Mesodermal cell (in vitro differentiated cells): ENCODE results near the gene C1QTNF7.

Experiments
- H3K27ac ChIP-seq: 2 replicates; pipeline ENCODE4 v1.7.0; 2013; ENCODE audit warnings: mild to moderate bottlenecking, low read depth, low read length, moderate library complexity; ENCODE audit not compliant: severe bottlenecking
- H3K36me3 ChIP-seq: 2 replicates; pipeline ENCODE4 v1.7.1; 2013; ENCODE audit warnings: mild to moderate bottlenecking, low read length, moderate library complexity; ENCODE audit not compliant: control insufficient read depth, insufficient read depth
- H3K4me1 ChIP-seq: one replicate; pipeline ENCODE4 v1.7.1; 2013; ENCODE audit warnings: mild to moderate bottlenecking, low read length; ENCODE audit not compliant: insufficient read depth, control insufficient read depth, poor library complexity, severe bottlenecking
- H3K4me3 ChIP-seq: 2 replicates; pipeline ENCODE4 v1.7.0; 2013; ENCODE audit warnings: low read length, control low read depth, mild to moderate bottlenecking; ENCODE audit not compliant: insufficient read depth, poor library complexity, severe bottlenecking; ENCODE audit errors: extremely low read depth
- H3K9me3 ChIP-seq: 2 replicates; pipeline ENCODE4 v1.7.1; 2013; ENCODE audit warnings: mild to moderate bottlenecking, low read length, moderate library complexity; ENCODE audit not compliant: control insufficient read depth
- WGBS, 2 experiments: methylation state at CpG; one replicate each; pipeline ENCODE4 v1.1.5; 2013; ENCODE audit warnings: missing lambda C conversion rate in 2 of 2; ENCODE audit not compliant: insufficient coverage in 2 of 2; 5-methylcytosine and 5-hydroxymethylcytosine counted together

C1QTNF7 gene

DNA sequence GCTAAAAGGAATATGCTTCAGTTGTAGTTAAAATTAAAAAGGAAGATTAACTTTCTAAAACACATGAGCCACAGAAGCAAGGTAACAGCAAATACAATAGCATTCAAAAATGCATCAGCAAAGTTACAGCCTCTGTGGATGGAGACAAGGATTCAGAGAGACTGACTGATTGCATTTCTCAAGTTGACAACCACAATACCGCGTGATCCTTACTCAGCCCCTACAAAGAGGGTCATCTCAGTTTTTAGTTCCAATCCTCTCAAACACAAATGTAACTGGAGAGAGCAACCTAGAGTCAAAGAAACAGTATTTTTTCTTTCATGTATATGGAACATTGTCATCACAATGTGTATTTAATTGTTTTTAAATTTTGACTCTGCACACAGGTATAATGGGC lies 14.2 kb upstream of the C1QTNF7 start:
- Histone ChIP-seq H3K27ac (no peak overlapping the region), H3K9me3 (no peaks in the 10 kb centered on the region), H3K4me3 (no peak overlapping the region), H3K4me1 (peaks cover 8% of the 10 kb centered on the region), H3K36me3 (no peaks in the 10 kb centered on the region)
- WGBS, 2 experiments, result 100% methylated on average over 2 of the region's 2 CpGs

DNA sequence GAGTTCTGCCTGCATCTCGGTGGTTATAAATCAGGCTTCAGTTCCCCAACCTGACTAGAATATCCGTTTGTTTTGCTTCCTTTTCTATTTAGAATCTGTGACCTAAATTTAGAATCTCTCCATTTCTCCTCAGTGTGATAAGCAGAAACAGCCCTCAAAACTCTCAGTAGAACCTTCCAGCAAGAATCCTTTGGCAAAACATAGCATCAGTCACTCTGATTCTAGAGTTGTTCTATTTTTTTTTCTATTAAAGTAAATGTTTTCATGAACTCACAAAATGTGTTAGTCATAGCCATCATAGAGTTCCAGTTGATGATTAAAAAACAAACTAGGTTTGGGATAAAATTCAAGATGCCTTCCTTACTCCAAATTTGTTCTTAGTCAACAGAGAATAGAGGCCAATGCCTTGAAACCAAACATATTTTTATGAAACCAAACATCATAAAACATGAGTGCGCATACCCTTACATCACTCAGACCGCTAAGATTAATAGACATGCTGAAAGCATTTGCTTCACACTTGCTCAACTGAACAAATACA lies 13.2 kb upstream of the C1QTNF7 start:
- Histone ChIP-seq H3K4me3 (no peak overlapping the region), H3K4me1 (peaks cover 8% of the 10 kb centered on the region), H3K36me3 (no peaks in the 10 kb centered on the region), H3K9me3 (no peaks in the 10 kb centered on the region), H3K27ac (no peak overlapping the region)
- 93 to 100% methylated on average over 3 to 4 of the region's 4 CpGs for WGBS, 2 experiments

DNA sequence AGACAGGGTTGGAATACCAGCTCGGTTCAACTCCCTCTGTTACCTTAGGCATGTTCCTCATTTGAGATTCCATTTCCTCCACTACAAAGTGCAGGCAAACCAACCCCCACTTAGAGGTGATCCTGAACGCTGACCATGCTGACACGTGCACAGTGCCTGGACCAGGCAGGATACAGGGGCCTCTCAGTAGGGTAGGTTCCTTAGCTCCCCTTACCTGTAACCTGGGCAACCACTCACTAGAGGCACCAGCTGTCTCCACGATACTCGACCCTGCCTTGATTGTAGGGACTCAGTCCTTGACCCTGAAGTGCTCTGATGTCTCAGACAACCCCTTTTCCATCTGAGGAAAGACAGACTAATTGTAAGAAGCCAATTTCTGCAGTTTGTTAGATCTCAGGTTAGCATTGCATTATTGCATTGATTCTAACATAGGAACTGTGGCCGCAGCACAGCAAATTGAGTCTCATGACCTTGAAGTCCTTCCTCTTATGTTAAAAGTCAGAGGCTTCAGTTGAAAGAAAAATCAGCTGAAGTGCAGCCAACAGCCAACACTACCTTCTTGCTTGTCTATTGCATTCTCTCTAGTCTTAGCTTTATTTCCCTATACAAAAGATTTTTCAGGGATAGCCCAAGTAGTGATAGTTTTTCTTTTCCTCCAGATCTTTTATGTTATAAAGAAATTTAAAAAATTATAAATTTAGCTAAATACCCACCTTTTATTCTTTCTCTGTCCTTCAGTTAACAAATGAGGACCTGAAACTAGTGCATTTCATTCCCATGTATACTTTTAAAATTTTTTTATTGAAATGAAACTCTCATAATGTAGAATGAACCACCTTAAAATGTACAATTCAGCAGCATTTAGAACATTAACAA lies 11.2 kb upstream of the C1QTNF7 start:
- Histone ChIP-seq H3K4me1 (peaks cover 14% of the 10 kb centered on the region), H3K36me3 (no peaks in the 10 kb centered on the region), H3K9me3 (no peaks in the 10 kb centered on the region), H3K4me3 (no peak overlapping the region), H3K27ac (no peak overlapping the region)
- 88 to 89% methylated on average over 3 to 6 of the region's 6 CpGs for WGBS, 2 experiments

DNA sequence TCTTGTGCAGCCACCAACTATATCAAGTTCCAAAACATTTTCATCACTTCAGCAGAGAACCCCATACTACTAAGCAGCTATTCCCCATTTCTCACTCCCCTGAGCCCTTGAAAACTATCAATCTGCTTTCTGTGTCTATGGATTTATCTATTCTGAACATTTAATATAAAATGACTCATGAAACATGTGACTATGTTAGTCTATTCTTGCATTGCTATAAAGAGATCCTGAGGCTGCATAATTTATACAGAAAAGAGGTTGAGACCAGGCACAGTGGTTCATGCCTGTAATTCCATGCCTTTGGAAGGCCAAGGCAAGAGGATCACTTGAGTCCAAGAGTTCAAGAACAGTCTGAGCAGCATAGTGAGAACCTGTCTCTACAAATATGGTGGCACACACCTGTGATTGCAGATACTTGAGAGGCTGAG lies 10.6 kb upstream of the C1QTNF7 start:
- H3K9me3 ChIP-seq, result no peaks in the 10 kb centered on the region
- H3K4me1 ChIP-seq, result peaks cover 14% of the 10 kb centered on the region
- H3K27ac ChIP-seq, result no peak overlapping the region
- no peaks in the 10 kb centered on the region for H3K36me3 ChIP-seq
- H3K4me3 ChIP-seq, result no peak overlapping the region

DNA sequence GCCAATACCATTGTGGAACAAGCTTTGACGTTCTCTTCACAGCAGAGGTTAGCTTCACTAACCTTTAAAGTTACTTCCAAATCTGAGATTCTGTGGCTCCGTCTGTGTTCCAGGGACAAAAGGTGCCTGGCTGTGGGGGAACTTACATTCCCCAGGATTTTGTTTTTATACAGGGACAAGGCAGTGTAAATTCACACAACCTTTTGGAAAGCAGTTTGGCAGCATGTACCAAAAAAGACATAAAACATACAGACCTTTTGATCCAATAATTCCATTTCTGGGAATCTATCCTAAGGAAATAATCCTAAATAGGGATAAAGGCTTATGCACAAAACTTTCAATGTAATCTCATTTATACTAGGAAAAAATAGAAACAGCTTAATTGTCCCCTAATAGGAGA lies 8.9 kb upstream of the C1QTNF7 start:
- peaks cover 14% of the 10 kb centered on the region for H3K4me1 ChIP-seq
- H3K27ac ChIP-seq, result no peak overlapping the region
- H3K36me3 ChIP-seq, result no peaks in the 10 kb centered on the region
- WGBS, 2 experiments, result 89% methylated on average over 2 of the region's 2 CpGs; no CpG with 5 or more reads in 1 of the 2 experiments
- no peaks in the 10 kb centered on the region for H3K9me3 ChIP-seq
- no peak overlapping the region for H3K4me3 ChIP-seq

DNA sequence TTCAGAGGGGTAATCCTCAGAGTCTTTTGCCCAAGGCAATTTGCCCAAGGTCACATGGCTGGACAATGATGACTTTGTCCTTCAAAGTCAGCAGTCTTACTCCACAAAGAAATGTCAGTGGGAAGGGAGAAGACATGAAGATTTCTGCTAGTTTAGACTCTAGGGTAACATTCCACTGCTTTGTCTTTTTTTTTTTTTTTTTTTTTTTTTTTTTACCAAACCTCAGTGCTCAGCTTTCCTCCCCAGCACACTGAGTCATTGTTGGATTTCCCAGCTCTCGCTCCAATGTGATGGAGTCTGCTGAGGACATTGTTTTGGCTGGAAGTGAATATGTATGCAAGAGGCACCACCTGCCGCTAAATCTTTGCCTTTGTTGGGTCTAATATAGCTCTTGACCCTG lies 7.2 kb upstream of the C1QTNF7 start:
- Histone ChIP-seq H3K4me1 (peaks cover 14% of the 10 kb centered on the region), H3K9me3 (no peaks in the 10 kb centered on the region), H3K36me3 (no peaks in the 10 kb centered on the region), H3K27ac (no peak overlapping the region), H3K4me3 (no peak overlapping the region)
- 63% methylated on average over 1 of the region's 2 CpGs; no CpG with 5 or more reads in 1 of the 2 experiments for WGBS, 2 experiments

DNA sequence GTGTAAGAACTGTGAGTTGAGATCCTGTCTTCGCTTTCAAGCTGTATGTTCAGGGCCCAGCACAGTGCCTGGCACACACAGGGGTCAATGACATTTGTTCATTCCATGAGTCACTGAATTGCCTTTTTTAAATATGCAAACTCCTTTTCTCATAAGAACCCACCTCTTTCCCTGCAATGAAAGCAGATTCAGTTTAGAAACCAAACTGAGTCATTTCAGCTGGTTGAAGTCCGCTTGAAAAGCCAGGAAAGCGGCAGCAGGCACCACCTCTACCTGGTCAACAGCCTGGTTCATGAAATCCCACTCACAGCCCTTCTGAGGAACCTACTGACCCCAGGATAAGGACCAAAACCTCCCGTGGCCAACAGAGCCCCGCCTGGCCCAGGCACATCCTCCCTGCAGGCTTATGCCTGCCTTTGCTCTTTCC lies 4.5 kb upstream of the C1QTNF7 start:
- Histone ChIP-seq H3K36me3 (no peaks in the 10 kb centered on the region), H3K4me3 (no peak overlapping the region), H3K4me1 (peaks cover 14% of the 10 kb centered on the region), H3K9me3 (no peaks in the 10 kb centered on the region), H3K27ac (no peak overlapping the region)
- 90 to 92% methylated on average over 5 of the region's 5 CpGs for WGBS, 2 experiments

DNA sequence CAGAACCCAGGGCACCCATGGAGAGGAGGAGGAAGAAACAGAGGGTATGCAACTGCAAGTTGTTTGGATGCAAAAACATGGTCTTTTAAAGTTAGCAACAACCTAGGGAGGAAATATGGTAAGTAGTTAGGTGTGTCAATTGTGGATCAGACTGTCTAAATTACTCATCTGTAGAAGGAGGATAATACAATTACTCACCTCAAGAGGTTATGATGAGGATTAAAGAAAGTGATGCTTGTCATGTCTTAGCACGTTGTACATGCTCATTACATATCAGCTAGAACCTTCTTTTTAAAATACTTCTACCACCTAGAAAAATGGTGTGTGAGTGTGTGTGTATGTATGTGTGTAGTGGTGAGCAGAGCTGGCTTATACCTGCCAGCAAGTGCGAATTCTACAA lies 2.3 kb upstream of the C1QTNF7 start:
- H3K27ac ChIP-seq, result no peak overlapping the region

DNA sequence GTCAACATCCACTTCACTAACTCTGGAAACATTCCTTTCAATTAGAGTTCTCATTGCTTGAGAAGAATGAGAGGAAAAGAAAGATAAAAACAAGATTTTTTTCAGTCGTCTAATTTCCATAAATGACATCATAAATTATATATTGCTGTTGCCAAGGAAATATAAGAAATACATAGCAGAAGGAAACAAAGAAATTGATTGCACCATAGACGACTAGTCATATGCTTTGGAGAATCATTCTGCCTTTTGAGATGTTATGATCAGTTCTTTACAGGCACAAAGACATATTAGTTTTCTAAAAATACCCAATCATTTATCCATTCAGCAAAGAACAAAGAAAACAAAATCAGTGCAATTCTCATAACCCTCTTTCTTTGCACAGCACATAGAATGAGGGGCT lies 672 bp upstream of the C1QTNF7 start:
- Histone ChIP-seq H3K27ac (no peak overlapping the region), H3K4me3 (no peak overlapping the region), H3K9me3 (no peaks in the 10 kb centered on the region), H3K36me3 (no peaks in the 10 kb centered on the region), H3K4me1 (no peaks in the 10 kb centered on the region)
- 100% methylated on average over 1 of the region's 2 CpGs; no CpG with 5 or more reads in 1 of the 2 experiments for WGBS, 2 experiments

More for the DNA sequence above, 2.3 kb upstream of the C1QTNF7 start:
- no peak overlapping the region for H3K4me3 ChIP-seq
- H3K4me1 ChIP-seq, result peaks cover 7% of the 10 kb centered on the region
- no peaks in the 10 kb centered on the region for H3K36me3 ChIP-seq
- no peaks in the 10 kb centered on the region for H3K9me3 ChIP-seq
- no CpG with 5 or more reads among the region's 2 CpGs for WGBS, 2 experiments

DNA sequence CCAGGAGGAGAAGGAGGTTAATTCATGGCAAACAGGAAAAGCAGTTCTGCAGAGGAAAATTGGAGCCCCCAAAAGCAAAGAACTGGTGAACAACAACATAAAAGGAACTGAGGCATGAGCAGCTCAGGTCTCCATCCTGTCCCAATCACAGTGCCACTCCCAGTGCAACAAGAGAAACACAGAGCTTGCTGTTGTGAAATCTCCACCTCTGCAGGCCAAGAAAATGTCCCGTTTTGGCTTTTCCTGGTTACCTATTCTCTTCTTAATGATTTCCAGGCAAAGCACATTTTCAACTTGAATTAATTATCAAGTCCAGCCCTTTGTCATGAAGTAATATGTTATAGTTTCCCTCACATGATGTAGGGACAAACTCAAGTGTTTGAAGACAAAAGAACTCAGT lies 778 bp downstream of the C1QTNF7 start:
- WGBS, 2 experiments, result 75 to 89% methylated on average over 1 of the region's 1 CpG
- no peaks in the 10 kb centered on the region for H3K36me3 ChIP-seq
- H3K4me1 ChIP-seq, result no peaks in the 10 kb centered on the region
- no peak overlapping the region for H3K27ac ChIP-seq
- H3K4me3 ChIP-seq, result no peak overlapping the region
- no peaks in the 10 kb centered on the region for H3K9me3 ChIP-seq

DNA sequence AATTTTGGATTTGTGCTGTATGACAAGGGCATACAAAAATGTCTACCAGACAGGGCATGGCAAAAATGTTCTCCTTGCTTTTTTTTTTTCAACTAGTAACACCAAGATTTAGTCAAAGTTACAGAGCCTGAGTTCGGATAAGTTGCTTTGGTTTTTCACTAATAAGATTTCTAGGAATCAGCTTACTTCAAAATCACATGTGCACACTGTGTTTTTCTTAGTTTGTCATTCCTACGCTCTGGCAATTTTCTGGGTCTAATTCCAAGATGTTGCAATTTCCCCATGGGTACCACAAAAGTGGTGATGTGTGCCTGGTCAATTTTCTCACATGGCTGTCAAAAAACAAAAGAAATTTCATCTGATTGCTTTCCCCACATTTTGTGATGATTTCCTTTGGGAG lies 6.3 kb downstream of the C1QTNF7 start:
- Histone ChIP-seq H3K4me3 (no peak overlapping the region), H3K4me1 (no peaks in the 10 kb centered on the region), H3K27ac (no peak overlapping the region), H3K9me3 (no peaks in the 10 kb centered on the region), H3K36me3 (no peaks in the 10 kb centered on the region)
- WGBS, 2 experiments, result 87% methylated on average over 2 of the region's 2 CpGs; no CpG with 5 or more reads in 1 of the 2 experiments
